ENCODE data around the gene CPEB3. TPM values are rescaled to one million over a fixed set of nuclear protein-coding genes. Genes with fewer than 3 reads are reported as not detected.

CPEB3 gene
- total RNA-seq, 4 donors from 2014 or later: 9.9 to 15.2 (median 11.4) TPM

GRCh38 chr10:92298487-92298886 is 7.6 kb upstream of the CPEB3 start:
- no peak for DNase-seq
- no peaks in the 10 kb centered on the region for H3K4me1 ChIP-seq
- peaks cover 0 to 4% (median 0%) of the 10 kb centered on the region in 3 donors for H3K36me3 ChIP-seq
- no peak overlapping the region for H3K4me3 ChIP-seq
- H3K27ac ChIP-seq: no peak overlapping the region
- H3K27me3 ChIP-seq: no peaks in the 10 kb centered on the region
- no peaks in the 10 kb centered on the region for H3K9me3 ChIP-seq
- TF ChIP-seq CTCF (IDR thresholded peaks at IDR 0.05) (no peak), POLR2A (IDR thresholded peaks at IDR 0.05) (no peak)

- H3K36me3 ChIP-seq: peaks cover 0 to 9% (median 0%) of the 10 kb centered on the region in 3 donors
- peak overlapping the region; percentile 86 to 93 (median 88) for H3K27ac ChIP-seq
- H3K4me1 ChIP-seq: peaks cover 0 to 14% (median 0%) of the 10 kb centered on the region in 4 donors
- TF ChIP-seq POLR2A (IDR thresholded peaks at IDR 0.05) (no peak), CTCF (IDR thresholded peaks at IDR 0.05) (peak in 5 of 6 experiments; percentile 27 to 49 (median 36))
- no peaks in the 10 kb centered on the region for H3K27me3 ChIP-seq
- peak; percentile 53 to 79 (median 66) for DNase-seq
- H3K9me3 ChIP-seq: no peaks in the 10 kb centered on the region
- H3K4me3 ChIP-seq: peak overlapping the region; percentile 78 to 99 (median 89)
These were observed 1.3 kb upstream of the CPEB3 start for GRCh38 chr10:92291921-92292845.

- Histone ChIP-seq H3K36me3 (peaks cover 0 to 9% (median 0%) of the 10 kb centered on the region in 3 donors), H3K27ac (peak overlapping the region; percentile 86 to 93 (median 88)), H3K27me3 (no peaks in the 10 kb centered on the region), H3K4me3 (peak overlapping the region; percentile 78 to 99 (median 89)), H3K4me1 (peaks cover 0 to 14% (median 0%) of the 10 kb centered on the region in 4 donors), H3K9me3 (no peaks in the 10 kb centered on the region)
- TF ChIP-seq POLR2A (IDR thresholded peaks at IDR 0.05) (no peak), CTCF (IDR thresholded peaks at IDR 0.05) (no peak)
- no peak for DNase-seq
These were observed 663 bp upstream of the CPEB3 start for GRCh38 chr10:92291616-92291865.

- Histone ChIP-seq H3K4me3 (peak overlapping the region; percentile 78 to 99 (median 89)), H3K4me1 (peaks cover 0 to 14% (median 0%) of the 10 kb centered on the region in 4 donors), H3K27me3 (no peaks in the 10 kb centered on the region), H3K9me3 (no peaks in the 10 kb centered on the region), H3K27ac (peak overlapping the region; percentile 86 to 93 (median 88)), H3K36me3 (peaks cover 0 to 9% (median 0%) of the 10 kb centered on the region in 3 donors)
- no peak for DNase-seq
- TF ChIP-seq POLR2A (IDR thresholded peaks at IDR 0.05): no peak
- no peak for TF ChIP-seq CTCF (IDR thresholded peaks at IDR 0.05)
These were observed 622 bp downstream of the CPEB3 start for GRCh38 chr10:92290076-92290836.

DNA sequence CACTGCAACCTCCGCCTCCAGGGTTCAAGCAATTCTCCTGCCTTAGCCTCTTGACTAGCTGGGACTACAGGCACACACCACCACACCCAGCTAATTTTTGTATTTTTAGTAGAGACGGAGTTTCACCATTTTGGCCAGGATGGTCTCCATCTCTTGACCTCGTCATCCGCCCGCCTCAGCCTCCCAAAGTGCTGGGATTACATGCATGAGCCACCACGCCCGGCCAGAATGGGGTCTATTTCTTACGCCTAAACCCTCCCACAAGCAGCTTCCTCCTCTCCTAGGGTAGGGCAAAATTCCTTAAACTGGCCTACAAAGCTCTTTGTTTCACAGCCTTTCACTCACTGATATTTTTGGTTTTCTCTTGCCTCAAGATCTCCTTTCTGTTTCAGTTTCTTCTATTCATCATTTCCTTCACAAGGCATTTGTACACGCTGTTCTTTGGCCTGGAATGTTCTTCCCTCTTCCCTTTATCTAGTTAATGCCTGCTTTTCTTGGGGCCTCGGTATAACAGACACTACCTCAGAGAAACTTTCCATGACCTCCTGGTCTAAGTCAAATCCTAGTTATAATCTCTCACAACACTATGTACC is 6.7 kb downstream of the CPEB3 start:
- no peak for DNase-seq
- H3K4me1 ChIP-seq: no peaks in the 10 kb centered on the region

More for the DNA sequence above, 6.7 kb downstream of the CPEB3 start:
- peak overlapping the region in 1 of 4 donors; percentile 20 for H3K4me3 ChIP-seq
- H3K27me3 ChIP-seq: no peaks in the 10 kb centered on the region
- no peaks in the 10 kb centered on the region for H3K9me3 ChIP-seq
- no peaks in the 10 kb centered on the region for H3K36me3 ChIP-seq
- H3K27ac ChIP-seq: peak overlapping the region; percentile 49 to 73 (median 52)
- no peak for TF ChIP-seq POLR2A (IDR thresholded peaks at IDR 0.05)
- no peak for TF ChIP-seq CTCF (IDR thresholded peaks at IDR 0.05)
